ENCODE measurements around the gene EPHA8. TPM values are rescaled to one million over a fixed set of nuclear protein-coding genes. Genes with fewer than 3 reads are reported as not detected.

The EPHA8 gene
- total RNA-seq, 1 experiment from 2014 or later, result 0.07 TPM

- Histone ChIP-seq H3K27ac (ENCODE audit: low read length) (no peak overlapping the region), H3K36me3 (ENCODE audit: low read depth, low read length) (no peaks in the 10 kb centered on the region), H3K9me3 (ENCODE audit: low read length) (no peaks in the 10 kb centered on the region), H3K4me1 (ENCODE audit: insufficient read depth, low read length) (no peaks in the 10 kb centered on the region), H2AFZ (ENCODE audit: low read length) (no peak overlapping the region), H3K79me2 (ENCODE audit: low read length) (no peaks in the 10 kb centered on the region), H3K9ac (ENCODE audit: low read length) (no peak overlapping the region), H4K20me1 (ENCODE audit: low read length) (no peaks in the 10 kb centered on the region), H3K27me3 (ENCODE audit: low read length) (peaks cover 38% of the 10 kb centered on the region), H3K9me2 (replicated peaks; ENCODE audit: low read length) (no peaks in the 10 kb centered on the region), H3K4me3 (ENCODE audit: low read length) (no peak overlapping the region), H3F3A (ENCODE audit: low read length, unreplicated experiment) (no peaks in the 10 kb centered on the region), H3K4me2 (ENCODE audit: low read length) (no peak overlapping the region)
- ChIA-PET CTCF (no interaction called here), POLR2A (ENCODE audit: unreplicated experiment) (no interaction called here)
- intact Hi-C loops (cut with micrococcal nuclease), result no loop called here
- ATAC-seq, result no peak
- DNase-seq, result no peak
- TF ChIP-seq EZH2 (IDR thresholded peaks at IDR 0.05; ENCODE audit: low read length, unreplicated experiment), result no peak
- TF ChIP-seq EZH2phosphoT487 (IDR thresholded peaks at IDR 0.05; ENCODE audit: borderline replicate concordance, low read length), result no peak
- TF ChIP-seq, protein P1, sequence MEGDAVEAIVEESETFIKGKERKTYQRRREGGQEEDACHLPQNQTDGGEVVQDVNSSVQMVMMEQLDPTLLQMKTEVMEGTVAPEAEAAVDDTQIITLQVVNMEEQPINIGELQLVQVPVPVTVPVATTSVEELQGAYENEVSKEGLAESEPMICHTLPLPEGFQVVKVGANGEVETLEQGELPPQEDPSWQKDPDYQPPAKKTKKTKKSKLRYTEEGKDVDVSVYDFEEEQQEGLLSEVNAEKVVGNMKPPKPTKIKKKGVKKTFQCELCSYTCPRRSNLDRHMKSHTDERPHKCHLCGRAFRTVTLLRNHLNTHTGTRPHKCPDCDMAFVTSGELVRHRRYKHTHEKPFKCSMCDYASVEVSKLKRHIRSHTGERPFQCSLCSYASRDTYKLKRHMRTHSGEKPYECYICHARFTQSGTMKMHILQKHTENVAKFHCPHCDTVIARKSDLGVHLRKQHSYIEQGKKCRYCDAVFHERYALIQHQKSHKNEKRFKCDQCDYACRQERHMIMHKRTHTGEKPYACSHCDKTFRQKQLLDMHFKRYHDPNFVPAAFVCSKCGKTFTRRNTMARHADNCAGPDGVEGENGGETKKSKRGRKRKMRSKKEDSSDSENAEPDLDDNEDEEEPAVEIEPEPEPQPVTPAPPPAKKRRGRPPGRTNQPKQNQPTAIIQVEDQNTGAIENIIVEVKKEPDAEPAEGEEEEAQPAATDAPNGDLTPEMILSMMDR (conservative IDR thresholded peaks at IDR 0.05; ENCODE audit: low read depth, low read length), result no peak
- BruUV-seq (replicated peaks), result no TSS peak
Measured at GRCh38 chr1:22557341-22557950, 5.8 kb upstream of the EPHA8 start.

- DNase-seq (no peak), ATAC-seq (no peak)
- Histone ChIP-seq H4K20me1 (ENCODE audit: low read length) (no peaks in the 10 kb centered on the region), H3K4me2 (ENCODE audit: low read length) (no peak overlapping the region), H2AFZ (ENCODE audit: low read length) (no peak overlapping the region), H3F3A (ENCODE audit: low read length, unreplicated experiment) (no peaks in the 10 kb centered on the region), H3K79me2 (ENCODE audit: low read length) (no peaks in the 10 kb centered on the region), H3K27ac (ENCODE audit: low read length) (no peak overlapping the region), H3K4me1 (ENCODE audit: insufficient read depth, low read length) (no peaks in the 10 kb centered on the region), H3K9me3 (ENCODE audit: low read length) (no peaks in the 10 kb centered on the region), H3K27me3 (ENCODE audit: low read length) (peaks cover 62% of the 10 kb centered on the region), H3K9me2 (replicated peaks; ENCODE audit: low read length) (no peaks in the 10 kb centered on the region), H3K4me3 (ENCODE audit: low read length) (no peak overlapping the region), H3K36me3 (ENCODE audit: low read depth, low read length) (no peaks in the 10 kb centered on the region), H3K9ac (ENCODE audit: low read length) (no peak overlapping the region)
- intact Hi-C loops (cut with micrococcal nuclease), result no loop called here
- no TSS peak for BruUV-seq (replicated peaks)
- TF ChIP-seq EZH2phosphoT487 (IDR thresholded peaks at IDR 0.05; ENCODE audit: borderline replicate concordance, low read length), result no peak
- TF ChIP-seq EZH2 (IDR thresholded peaks at IDR 0.05; ENCODE audit: low read length, unreplicated experiment), result no peak
- TF ChIP-seq, protein P1 (conservative IDR thresholded peaks at IDR 0.05; ENCODE audit: low read depth, low read length), result no peak
- CTCF ChIA-PET, result no interaction called here
- POLR2A ChIA-PET (ENCODE audit: unreplicated experiment), result no interaction called here
Measured at GRCh38 chr1:22563671-22564602, 648 bp downstream of the EPHA8 start.

- TF ChIP-seq, protein P1 (conservative IDR thresholded peaks at IDR 0.05; ENCODE audit: low read depth, low read length), result no peak
- TF ChIP-seq EZH2 (IDR thresholded peaks at IDR 0.05; ENCODE audit: low read length, unreplicated experiment), result no peak
- no peak for TF ChIP-seq EZH2phosphoT487 (IDR thresholded peaks at IDR 0.05; ENCODE audit: borderline replicate concordance, low read length)
- Histone ChIP-seq H3F3A (ENCODE audit: low read length, unreplicated experiment) (no peaks in the 10 kb centered on the region), H3K4me3 (ENCODE audit: low read length) (no peak overlapping the region), H4K20me1 (ENCODE audit: low read length) (no peaks in the 10 kb centered on the region), H3K4me2 (ENCODE audit: low read length) (no peak overlapping the region), H3K27me3 (ENCODE audit: low read length) (peaks cover 41% of the 10 kb centered on the region), H2AFZ (ENCODE audit: low read length) (no peak overlapping the region), H3K9me2 (replicated peaks; ENCODE audit: low read length) (no peaks in the 10 kb centered on the region), H3K4me1 (ENCODE audit: insufficient read depth, low read length) (no peaks in the 10 kb centered on the region), H3K27ac (ENCODE audit: low read length) (no peak overlapping the region), H3K9ac (ENCODE audit: low read length) (no peak overlapping the region), H3K36me3 (ENCODE audit: low read depth, low read length) (no peaks in the 10 kb centered on the region), H3K9me3 (ENCODE audit: low read length) (no peaks in the 10 kb centered on the region), H3K79me2 (ENCODE audit: low read length) (no peaks in the 10 kb centered on the region)
- DNase-seq (no peak), ATAC-seq (no peak)
- CTCF ChIA-PET, result no interaction called here
- intact Hi-C loops (cut with micrococcal nuclease), result no loop called here
- POLR2A ChIA-PET (ENCODE audit: unreplicated experiment), result no interaction called here
- no TSS peak for BruUV-seq (replicated peaks)
Measured at GRCh38 chr1:22566161-22566560, 2.9 kb downstream of the EPHA8 start.

Data from PC-3 (cell line).